ENCODE data around the gene PKM.

DNA sequence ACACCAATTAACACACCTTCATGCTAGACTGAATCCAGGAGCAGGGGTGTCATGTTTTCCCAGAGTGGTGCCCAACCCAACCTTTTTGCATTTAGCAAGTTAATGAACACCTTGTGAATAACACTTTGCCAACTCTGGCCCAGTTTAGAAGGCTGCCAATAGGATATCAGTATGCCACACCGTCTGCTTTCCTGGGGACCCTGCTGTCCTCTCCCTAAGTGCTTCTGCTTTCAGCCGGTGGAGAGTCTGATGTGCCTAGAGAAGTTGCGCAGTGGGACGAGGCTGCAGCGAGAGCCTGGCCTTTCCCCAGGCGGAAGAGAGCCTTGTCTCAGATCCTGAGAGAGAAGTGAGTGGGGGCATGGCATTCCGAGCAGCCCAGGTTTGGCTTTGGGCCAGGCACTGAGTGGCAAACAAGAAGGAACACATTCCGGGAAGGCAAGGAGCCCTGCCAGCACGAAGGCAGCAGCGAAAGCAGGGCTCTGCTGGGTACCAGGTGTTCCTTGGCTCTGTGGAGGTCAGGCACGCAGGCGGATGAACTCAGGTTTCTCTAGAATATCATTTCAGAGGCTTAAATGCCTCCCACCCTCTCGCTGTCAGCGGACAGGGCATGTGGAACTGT lies 75.9 kb downstream of the PKM start:
- TF ChIP-seq, protein P1, sequence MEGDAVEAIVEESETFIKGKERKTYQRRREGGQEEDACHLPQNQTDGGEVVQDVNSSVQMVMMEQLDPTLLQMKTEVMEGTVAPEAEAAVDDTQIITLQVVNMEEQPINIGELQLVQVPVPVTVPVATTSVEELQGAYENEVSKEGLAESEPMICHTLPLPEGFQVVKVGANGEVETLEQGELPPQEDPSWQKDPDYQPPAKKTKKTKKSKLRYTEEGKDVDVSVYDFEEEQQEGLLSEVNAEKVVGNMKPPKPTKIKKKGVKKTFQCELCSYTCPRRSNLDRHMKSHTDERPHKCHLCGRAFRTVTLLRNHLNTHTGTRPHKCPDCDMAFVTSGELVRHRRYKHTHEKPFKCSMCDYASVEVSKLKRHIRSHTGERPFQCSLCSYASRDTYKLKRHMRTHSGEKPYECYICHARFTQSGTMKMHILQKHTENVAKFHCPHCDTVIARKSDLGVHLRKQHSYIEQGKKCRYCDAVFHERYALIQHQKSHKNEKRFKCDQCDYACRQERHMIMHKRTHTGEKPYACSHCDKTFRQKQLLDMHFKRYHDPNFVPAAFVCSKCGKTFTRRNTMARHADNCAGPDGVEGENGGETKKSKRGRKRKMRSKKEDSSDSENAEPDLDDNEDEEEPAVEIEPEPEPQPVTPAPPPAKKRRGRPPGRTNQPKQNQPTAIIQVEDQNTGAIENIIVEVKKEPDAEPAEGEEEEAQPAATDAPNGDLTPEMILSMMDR (conservative IDR thresholded peaks at IDR 0.05 in 1 of 2, IDR thresholded peaks at IDR 0.05 in 1 of 2; ENCODE audit: extremely low read depth in 1 of 2, insufficient read depth in 1 of 2, low read depth in 1 of 2, low read length in 2 of 2) = no peak
- TF ChIP-seq EZH2 (IDR thresholded peaks at IDR 0.05; ENCODE audit: borderline replicate concordance, low read length) = no peak

Data from mammary epithelial cell (primary cell).